HG03354 (cell line): ENCODE data around the gene CD300H.
"Not testable (repeated sequence)": the region's sequence is repeated elsewhere in the genome, so short reads cannot be mapped to it uniquely, and the experiment has no call there.

ENCODE experiments used
- ATAC-seq: cut with Tn5 transposase; IDR thresholded peaks from one replicate; pipeline ENCODE4 v1.9.1; 2021; ENCODE audit warnings: mild to moderate bottlenecking; ENCODE audit not compliant: unreplicated experiment, poor library complexity, severe bottlenecking

Gene CD300H

GRCh38 chr17:74591503-74591902 lies 24.2 kb upstream of the CD300H start:
- no peak for ATAC-seq

GRCh38 chr17:74585711-74586110 lies 18.4 kb upstream of the CD300H start:
- ATAC-seq, result no peak

GRCh38 chr17:74584292-74585060 lies 17.2 kb upstream of the CD300H start:
- ATAC-seq, result no peak

GRCh38 chr17:74582633-74583032 lies 15.3 kb upstream of the CD300H start:
- no peak for ATAC-seq

GRCh38 chr17:74579900-74580299 lies 12.6 kb upstream of the CD300H start:
- ATAC-seq, result no peak

- no peak for ATAC-seq
These were observed 11.7 kb upstream of the CD300H start for GRCh38 chr17:74578979-74579378.

GRCh38 chr17:74574489-74575142 lies 7.3 kb upstream of the CD300H start:
- no peak for ATAC-seq

GRCh38 chr17:74573635-74574034 lies 6.3 kb upstream of the CD300H start:
- not testable (repeated sequence) for ATAC-seq

GRCh38 chr17:74573169-74573568 lies 5.9 kb upstream of the CD300H start:
- no peak for ATAC-seq

- no peak for ATAC-seq
These were observed 4.4 kb upstream of the CD300H start for GRCh38 chr17:74571621-74572270.

GRCh38 chr17:74569020-74570003 lies 2.0 kb upstream of the CD300H start:
- no peak for ATAC-seq

GRCh38 chr17:74568106-74568873 lies 981 bp upstream of the CD300H start:
- ATAC-seq, result no peak

GRCh38 chr17:74566132-74566753 lies 1.1 kb downstream of the CD300H start:
- ATAC-seq, result no peak

GRCh38 chr17:74565126-74565525 lies 2.2 kb downstream of the CD300H start:
- ATAC-seq, result no peak

GRCh38 chr17:74563358-74563757 lies 4.0 kb downstream of the CD300H start:
- ATAC-seq, result no peak

GRCh38 chr17:74561586-74561985 lies 5.7 kb downstream of the CD300H start:
- no peak for ATAC-seq

- no peak for ATAC-seq
These were observed 8.3 kb downstream of the CD300H start for GRCh38 chr17:74558882-74559519.

- not testable (repeated sequence) for ATAC-seq
These were observed 8.9 kb downstream of the CD300H start for GRCh38 chr17:74558402-74558801.
